NCI-H345 treated with DMSO at 0.1 percent for 48 hours (cell line): ENCODE measurements around the gene PBX2.
A peak's percentile ranks its signal among the peaks of the same experiment; 100 is the strongest.
"Not testable (repeated sequence)": the region's sequence is repeated elsewhere in the genome, so short reads cannot be mapped to it uniquely, and the experiment has no call there.

Source experiments
- DNase-seq: peaks from one replicate; lab custom pipeline; 2025; ENCODE audit not compliant: unreplicated experiment; lab: John Stamatoyannopoulos, UW

The PBX2 gene

GRCh38 chr6:32187725-32188380 is 2.1 kb downstream of the PBX2 start:
- DNase-seq = not testable (repeated sequence)

GRCh38 chr6:32187009-32187709 is 2.8 kb downstream of the PBX2 start:
- DNase-seq = no peak

GRCh38 chr6:32186151-32186840 is 3.7 kb downstream of the PBX2 start:
- DNase-seq = not testable (repeated sequence)

GRCh38 chr6:32185681-32186131 is 4.3 kb downstream of the PBX2 start:
- not testable (repeated sequence) for DNase-seq

GRCh38 chr6:32184084-32184640 is 5.8 kb downstream of the PBX2 start, which contains the start of gene AGER:
TSS of gene AGER (minus strand) at chr6:32184253. CDS start at chr6:32184222, 31 bp downstream.
- DNase-seq = no peak

GRCh38 chr6:32183483-32184083 is 6.4 kb downstream of the PBX2 start:
- DNase-seq = no peak

- DNase-seq = no peak
Observed at GRCh38 chr6:32183030-32183429, 7.0 kb downstream of the PBX2 start.

- DNase-seq = no peak
Observed at GRCh38 chr6:32182555-32182981, 7.4 kb downstream of the PBX2 start.

GRCh38 chr6:32181915-32182529 is 8.0 kb downstream of the PBX2 start:
- DNase-seq = no peak

GRCh38 chr6:32181148-32181702 is 8.8 kb downstream of the PBX2 start:
- no peak for DNase-seq

GRCh38 chr6:32179766-32180405 is 10.1 kb downstream of the PBX2 start:
- DNase-seq = no peak

GRCh38 chr6:32178547-32179440 is 11.2 kb downstream of the PBX2 start:
- no peak for DNase-seq

GRCh38 chr6:32177788-32178546 is 12.0 kb downstream of the PBX2 start, which contains the start of gene RNF5:
TSS of gene RNF5 (plus strand) at chr6:32178405. CDS start at chr6:32178512, 107 bp downstream.
- peak; percentile 99 for DNase-seq

GRCh38 chr6:32177183-32177787 is 12.7 kb downstream of the PBX2 start:
- peak; percentile 85 for DNase-seq

- peak; percentile 41 for DNase-seq
Observed at GRCh38 chr6:32176476-32177182, 13.4 kb downstream of the PBX2 start.

- DNase-seq = peak; percentile 84
Observed at GRCh38 chr6:32175711-32176475, 14.1 kb downstream of the PBX2 start, which contains the start of gene AGPAT1. TSS of gene AGPAT1 (minus strand) at chr6:32176084. CDS start at chr6:32171496, 4,588 bp downstream.
